Measurements from ENCODE around the gene ERBB4.

- no peak for TF ChIP-seq CTCF (conservative IDR thresholded peaks at IDR 0.05; ENCODE audit: low read length)
- no peak for TF ChIP-seq EZH2phosphoT487 (IDR thresholded peaks at IDR 0.05; ENCODE audit: borderline replicate concordance)
These were observed 514.6 kb downstream of the ERBB4 start for GRCh38 chr2:212024040-212024439.
